ENCODE measurements around the gene PRRT4.

The PRRT4 gene

DNA sequence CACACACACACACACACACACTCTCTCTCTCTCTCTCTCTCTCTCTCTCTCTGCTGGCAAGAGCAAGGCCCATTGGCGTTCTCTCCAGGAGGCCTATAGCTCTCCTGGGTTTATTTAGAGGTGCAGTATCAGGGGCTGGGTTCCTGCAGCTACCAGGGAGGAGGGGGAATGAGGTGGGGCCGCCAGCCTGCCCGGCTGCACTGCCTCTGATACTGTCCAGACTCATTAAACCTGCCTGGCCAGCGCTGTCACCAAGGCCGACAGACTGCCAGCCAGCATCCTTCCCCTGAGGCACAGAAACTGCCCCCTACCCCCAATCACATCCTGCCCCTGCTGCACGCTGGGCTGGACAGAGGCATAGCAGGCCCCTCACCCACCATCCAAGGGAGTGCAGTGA, 4.3 kb downstream of the PRRT4 start:
- Histone ChIP-seq H3K9ac (ENCODE audit: low read length) (no peak overlapping the region), H3K9me3 (replicated peaks; ENCODE audit: insufficient read depth, low read length) (no peaks in the 10 kb centered on the region), H2AFZ (ENCODE audit: low read length) (no peak overlapping the region), H3K9me2 (replicated peaks; ENCODE audit: insufficient read depth, low read length) (no peaks in the 10 kb centered on the region), H3K79me2 (ENCODE audit: low read length) (no peaks in the 10 kb centered on the region), H3K4me1 (ENCODE audit: low read length) (no peaks in the 10 kb centered on the region; the same call in 1 of the 2 replicates), H3K27ac (ENCODE audit: low read length) (no peak overlapping the region), H3K36me3 (replicated peaks; ENCODE audit: insufficient read depth, low read length) (no peaks in the 10 kb centered on the region), H4K20me1 (ENCODE audit: insufficient read depth, low read length) (no peaks in the 10 kb centered on the region), H3K27me3 (replicated peaks; ENCODE audit: insufficient read depth, low read length) (peaks cover 72% of the 10 kb centered on the region), H3K4me3 (ENCODE audit: low read length) (no peak overlapping the region), H3K4me2 (ENCODE audit: low read depth, low read length) (no peak overlapping the region), H3F3A (ENCODE audit: insufficient read depth, low read length) (no peaks in the 10 kb centered on the region)
- TF ChIP-seq CTCF (IDR thresholded peaks at IDR 0.05; ENCODE audit: low read length) (no peak), EZH2 (optimal IDR thresholded peaks at IDR 0.05; ENCODE audit: low read depth, low read length) (no peak), EZH2phosphoT487 (IDR thresholded peaks at IDR 0.05; ENCODE audit: low read length) (no peak)
- no peak for DNase-seq

GRCh38 chr7:128356546-128357216, 4.8 kb downstream of the PRRT4 start:
- no peak for TF ChIP-seq EZH2phosphoT487 (IDR thresholded peaks at IDR 0.05; ENCODE audit: low read length)
- no peak for TF ChIP-seq EZH2 (optimal IDR thresholded peaks at IDR 0.05; ENCODE audit: low read depth, low read length)
- no peak for TF ChIP-seq CTCF (IDR thresholded peaks at IDR 0.05; ENCODE audit: low read length)
- Histone ChIP-seq H3F3A (ENCODE audit: insufficient read depth, low read length) (no peaks in the 10 kb centered on the region), H3K9ac (ENCODE audit: low read length) (no peak overlapping the region), H3K27me3 (replicated peaks; ENCODE audit: insufficient read depth, low read length) (peaks cover 66% of the 10 kb centered on the region), H4K20me1 (ENCODE audit: insufficient read depth, low read length) (no peaks in the 10 kb centered on the region), H3K4me1 (ENCODE audit: low read length) (no peaks in the 10 kb centered on the region; the same call in 1 of the 2 replicates), H3K79me2 (ENCODE audit: low read length) (no peaks in the 10 kb centered on the region), H3K4me3 (ENCODE audit: low read length) (no peak overlapping the region), H3K36me3 (replicated peaks; ENCODE audit: insufficient read depth, low read length) (no peaks in the 10 kb centered on the region), H3K27ac (ENCODE audit: low read length) (no peak overlapping the region), H3K9me2 (replicated peaks; ENCODE audit: insufficient read depth, low read length) (no peaks in the 10 kb centered on the region), H2AFZ (ENCODE audit: low read length) (no peak overlapping the region), H3K9me3 (replicated peaks; ENCODE audit: insufficient read depth, low read length) (no peaks in the 10 kb centered on the region), H3K4me2 (ENCODE audit: low read depth, low read length) (no peak overlapping the region)
- no peak for DNase-seq

- Histone ChIP-seq H3K79me2 (ENCODE audit: low read length) (no peaks in the 10 kb centered on the region), H3K9ac (ENCODE audit: low read length) (no peak overlapping the region), H3K9me2 (replicated peaks; ENCODE audit: insufficient read depth, low read length) (no peaks in the 10 kb centered on the region), H3K36me3 (replicated peaks; ENCODE audit: insufficient read depth, low read length) (no peaks in the 10 kb centered on the region), H3K4me3 (ENCODE audit: low read length) (no peak overlapping the region), H3K4me2 (ENCODE audit: low read depth, low read length) (no peak overlapping the region), H3K27ac (ENCODE audit: low read length) (no peak overlapping the region), H3K9me3 (replicated peaks; ENCODE audit: insufficient read depth, low read length) (no peaks in the 10 kb centered on the region), H3K27me3 (replicated peaks; ENCODE audit: insufficient read depth, low read length) (peaks cover 66% of the 10 kb centered on the region), H3K4me1 (ENCODE audit: low read length) (no peaks in the 10 kb centered on the region), H2AFZ (ENCODE audit: low read length) (no peak overlapping the region), H3F3A (ENCODE audit: insufficient read depth, low read length) (no peaks in the 10 kb centered on the region), H4K20me1 (ENCODE audit: insufficient read depth, low read length) (no peaks in the 10 kb centered on the region)
- DNase-seq, result no peak
- no peak for TF ChIP-seq EZH2 (optimal IDR thresholded peaks at IDR 0.05; ENCODE audit: low read depth, low read length)
- no peak for TF ChIP-seq CTCF (IDR thresholded peaks at IDR 0.05; ENCODE audit: low read length)
- TF ChIP-seq EZH2phosphoT487 (IDR thresholded peaks at IDR 0.05; ENCODE audit: low read length), result no peak
These were observed 7.9 kb downstream of the PRRT4 start for GRCh38 chr7:128353610-128354009.
